ENCODE data around the gene PRELID1. TPM values are rescaled to one million over a fixed set of nuclear protein-coding genes. Genes with fewer than 3 reads are reported as not detected.

Gene PRELID1
- total and polyA plus RNA-seq, 10 of the 15 experiments (the other 5 are each of a cell fraction or from before 2014, with no cell fraction given), result 30.9 to 584 (median 254) TPM

DNA sequence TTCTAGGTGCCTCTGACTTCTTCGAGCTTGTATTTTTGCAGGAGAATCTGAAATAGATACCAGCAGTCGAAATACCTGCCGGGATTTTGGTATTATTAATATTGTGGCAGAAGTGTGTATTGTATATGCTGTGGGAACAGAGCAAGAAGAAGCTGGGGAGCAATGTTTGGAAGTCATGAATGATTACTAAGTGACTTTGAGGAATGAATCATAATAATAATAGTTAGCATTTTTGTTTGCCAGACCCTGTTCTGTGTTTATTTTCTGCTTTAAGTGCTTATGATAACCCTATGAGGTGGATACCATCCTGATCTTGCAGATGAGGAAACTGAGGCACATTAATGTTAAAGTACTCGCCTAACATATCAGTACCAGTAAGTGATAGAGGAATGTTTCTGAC is 32.5 kb upstream of the PRELID1 start (continued):
- TF ChIP-seq, protein P1, sequence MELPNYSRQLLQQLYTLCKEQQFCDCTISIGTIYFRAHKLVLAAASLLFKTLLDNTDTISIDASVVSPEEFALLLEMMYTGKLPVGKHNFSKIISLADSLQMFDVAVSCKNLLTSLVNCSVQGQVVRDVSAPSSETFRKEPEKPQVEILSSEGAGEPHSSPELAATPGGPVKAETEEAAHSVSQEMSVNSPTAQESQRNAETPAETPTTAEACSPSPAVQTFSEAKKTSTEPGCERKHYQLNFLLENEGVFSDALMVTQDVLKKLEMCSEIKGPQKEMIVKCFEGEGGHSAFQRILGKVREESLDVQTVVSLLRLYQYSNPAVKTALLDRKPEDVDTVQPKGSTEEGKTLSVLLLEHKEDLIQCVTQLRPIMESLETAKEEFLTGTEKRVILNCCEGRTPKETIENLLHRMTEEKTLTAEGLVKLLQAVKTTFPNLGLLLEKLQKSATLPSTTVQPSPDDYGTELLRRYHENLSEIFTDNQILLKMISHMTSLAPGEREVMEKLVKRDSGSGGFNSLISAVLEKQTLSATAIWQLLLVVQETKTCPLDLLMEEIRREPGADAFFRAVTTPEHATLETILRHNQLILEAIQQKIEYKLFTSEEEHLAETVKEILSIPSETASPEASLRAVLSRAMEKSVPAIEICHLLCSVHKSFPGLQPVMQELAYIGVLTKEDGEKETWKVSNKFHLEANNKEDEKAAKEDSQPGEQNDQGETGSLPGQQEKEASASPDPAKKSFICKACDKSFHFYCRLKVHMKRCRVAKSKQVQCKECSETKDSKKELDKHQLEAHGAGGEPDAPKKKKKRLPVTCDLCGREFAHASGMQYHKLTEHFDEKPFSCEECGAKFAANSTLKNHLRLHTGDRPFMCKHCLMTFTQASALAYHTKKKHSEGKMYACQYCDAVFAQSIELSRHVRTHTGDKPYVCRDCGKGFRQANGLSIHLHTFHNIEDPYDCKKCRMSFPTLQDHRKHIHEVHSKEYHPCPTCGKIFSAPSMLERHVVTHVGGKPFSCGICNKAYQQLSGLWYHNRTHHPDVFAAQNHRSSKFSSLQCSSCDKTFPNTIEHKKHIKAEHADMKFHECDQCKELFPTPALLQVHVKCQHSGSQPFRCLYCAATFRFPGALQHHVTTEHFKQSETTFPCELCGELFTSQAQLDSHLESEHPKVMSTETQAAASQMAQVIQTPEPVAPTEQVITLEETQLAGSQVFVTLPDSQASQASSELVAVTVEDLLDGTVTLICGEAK (IDR thresholded peaks at IDR 0.05; ENCODE audit: borderline replicate concordance), result no peak
- TF ChIP-seq CREB1 (IDR thresholded peaks at IDR 0.05; ENCODE audit: low read depth) (no peak), SMAD5 (IDR thresholded peaks at IDR 0.05; ENCODE audit: low read depth) (no peak), GATAD2B (conservative IDR thresholded peaks at IDR 0.05; ENCODE audit: low read depth) (no peak)
- TF ChIP-seq, protein P2, sequence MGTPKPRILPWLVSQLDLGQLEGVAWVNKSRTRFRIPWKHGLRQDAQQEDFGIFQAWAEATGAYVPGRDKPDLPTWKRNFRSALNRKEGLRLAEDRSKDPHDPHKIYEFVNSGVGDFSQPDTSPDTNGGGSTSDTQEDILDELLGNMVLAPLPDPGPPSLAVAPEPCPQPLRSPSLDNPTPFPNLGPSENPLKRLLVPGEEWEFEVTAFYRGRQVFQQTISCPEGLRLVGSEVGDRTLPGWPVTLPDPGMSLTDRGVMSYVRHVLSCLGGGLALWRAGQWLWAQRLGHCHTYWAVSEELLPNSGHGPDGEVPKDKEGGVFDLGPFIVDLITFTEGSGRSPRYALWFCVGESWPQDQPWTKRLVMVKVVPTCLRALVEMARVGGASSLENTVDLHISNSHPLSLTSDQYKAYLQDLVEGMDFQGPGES (IDR thresholded peaks at IDR 0.05), result no peak

DNA sequence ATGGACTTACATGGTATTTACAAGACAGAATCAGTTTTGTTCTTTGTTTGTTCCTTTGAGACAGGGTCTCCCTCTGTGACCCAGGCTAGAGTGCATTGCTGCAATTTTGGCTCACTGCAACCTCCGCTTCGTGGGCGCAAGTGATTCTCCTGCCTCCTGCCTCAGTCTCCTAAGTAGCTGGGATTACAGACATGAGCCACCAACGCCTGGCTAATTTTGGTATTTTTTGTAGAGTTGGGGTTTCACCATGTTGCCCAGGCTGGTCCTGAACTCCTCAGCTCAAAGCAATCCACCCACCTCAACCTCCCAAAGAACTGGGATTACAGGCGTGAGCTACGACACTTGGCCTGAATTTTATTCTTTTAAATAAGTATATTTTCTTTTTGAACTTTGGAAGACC is 27.7 kb upstream of the PRELID1 start:
- DNase-seq (ENCODE audit: low read depth, low spot score) (no peak), FAIRE-seq (no peak), ATAC-seq (no peak)
- 100% methylated on average over 6 of the region's 6 CpGs for WGBS (ENCODE audit: insufficient coverage, insufficient replicate concordance, low lambda C conversion rate, missing lambda C conversion rate)
- Histone ChIP-seq H3K9me3 (replicated peaks; ENCODE audit: control insufficient read depth, insufficient read depth, low read length) (no peaks in the 10 kb centered on the region; the same call in 2 of the 3 replicates), H4K20me1 (ENCODE audit: control insufficient read depth, insufficient read depth) (no peaks in the 10 kb centered on the region), H3K9ac (ENCODE audit: control insufficient read depth, insufficient read depth, low read length) (no peak overlapping the region), H3K27ac (ENCODE audit: control insufficient read depth, insufficient read depth) (no peak overlapping the region), H3K4me3 (no peak overlapping the region), H2AFZ (ENCODE audit: control insufficient read depth, low read depth, low read length) (no peak overlapping the region), H3K27me3 (replicated peaks in 1 of 2; ENCODE audit: control insufficient read depth in 2 of 2, insufficient read depth in 2 of 2, low read length in 1 of 2) (no peaks in the 10 kb centered on the region), H3K36me3 (ENCODE audit: control insufficient read depth in 2 of 2, insufficient read depth in 2 of 2, low read length in 1 of 2) (peaks cover 2 to 18% of the 10 kb centered on the region in 2 experiments), H3K4me1 (ENCODE audit: control insufficient read depth, insufficient read depth, low read length) (no peaks in the 10 kb centered on the region), H3K4me2 (ENCODE audit: control insufficient read depth, insufficient read depth) (no peak overlapping the region), H3K79me2 (ENCODE audit: control insufficient read depth, insufficient read depth, low read length) (no peaks in the 10 kb centered on the region)
- ChIA-PET CTCF (interaction anchor here (0.6 kb wide), 1 partner anchor 342 kb away, joined by 3 read pairs; no protein-coding TSS in a partner anchor), RAD21 (ENCODE audit: unreplicated experiment) (no interaction called here), POLR2A (interaction anchor here (0.7 kb wide), 1 partner anchor 29 kb away, joined by 4 read pairs; no protein-coding TSS in a partner anchor), SMC1A (ENCODE audit: uncharacterized antibody, unreplicated experiment) (interaction anchor here (0.7 kb wide), 1 partner anchor 162 kb away, joined by 3 read pairs; no protein-coding TSS in a partner anchor)
- no TSS peak for BruUV-seq (replicated peaks)
- TF ChIP-seq ETV6 (conservative IDR thresholded peaks at IDR 0.05 in 1 of 2, IDR thresholded peaks at IDR 0.05 in 1 of 2; ENCODE audit: borderline replicate concordance in 1 of 2, low read depth in 1 of 2), result no peak
- no peak for TF ChIP-seq ASH2L (IDR thresholded peaks at IDR 0.05; ENCODE audit: borderline replicate concordance, low read depth)
- TF ChIP-seq, protein P3, sequence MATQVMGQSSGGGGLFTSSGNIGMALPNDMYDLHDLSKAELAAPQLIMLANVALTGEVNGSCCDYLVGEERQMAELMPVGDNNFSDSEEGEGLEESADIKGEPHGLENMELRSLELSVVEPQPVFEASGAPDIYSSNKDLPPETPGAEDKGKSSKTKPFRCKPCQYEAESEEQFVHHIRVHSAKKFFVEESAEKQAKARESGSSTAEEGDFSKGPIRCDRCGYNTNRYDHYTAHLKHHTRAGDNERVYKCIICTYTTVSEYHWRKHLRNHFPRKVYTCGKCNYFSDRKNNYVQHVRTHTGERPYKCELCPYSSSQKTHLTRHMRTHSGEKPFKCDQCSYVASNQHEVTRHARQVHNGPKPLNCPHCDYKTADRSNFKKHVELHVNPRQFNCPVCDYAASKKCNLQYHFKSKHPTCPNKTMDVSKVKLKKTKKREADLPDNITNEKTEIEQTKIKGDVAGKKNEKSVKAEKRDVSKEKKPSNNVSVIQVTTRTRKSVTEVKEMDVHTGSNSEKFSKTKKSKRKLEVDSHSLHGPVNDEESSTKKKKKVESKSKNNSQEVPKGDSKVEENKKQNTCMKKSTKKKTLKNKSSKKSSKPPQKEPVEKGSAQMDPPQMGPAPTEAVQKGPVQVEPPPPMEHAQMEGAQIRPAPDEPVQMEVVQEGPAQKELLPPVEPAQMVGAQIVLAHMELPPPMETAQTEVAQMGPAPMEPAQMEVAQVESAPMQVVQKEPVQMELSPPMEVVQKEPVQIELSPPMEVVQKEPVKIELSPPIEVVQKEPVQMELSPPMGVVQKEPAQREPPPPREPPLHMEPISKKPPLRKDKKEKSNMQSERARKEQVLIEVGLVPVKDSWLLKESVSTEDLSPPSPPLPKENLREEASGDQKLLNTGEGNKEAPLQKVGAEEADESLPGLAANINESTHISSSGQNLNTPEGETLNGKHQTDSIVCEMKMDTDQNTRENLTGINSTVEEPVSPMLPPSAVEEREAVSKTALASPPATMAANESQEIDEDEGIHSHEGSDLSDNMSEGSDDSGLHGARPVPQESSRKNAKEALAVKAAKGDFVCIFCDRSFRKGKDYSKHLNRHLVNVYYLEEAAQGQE (IDR thresholded peaks at IDR 0.05; ENCODE audit: low read depth, low read length), result no peak
- intact Hi-C loops (cut with micrococcal nuclease; ENCODE audit: unreplicated experiment), result no loop called here
- in situ Hi-C loops (cut with MboI), result no loop called here
